ENCODE results near the gene ARVCF. TPM values are rescaled to one million over a fixed set of nuclear protein-coding genes. Genes with fewer than 3 reads are reported as not detected.

Gene ARVCF
- total and polyA plus RNA-seq, 9 of the 15 experiments (the other 6 are each of a cell fraction or from before 2014, with no cell fraction given), result 0.03 to 97.4 (median 15.6) TPM

DNA sequence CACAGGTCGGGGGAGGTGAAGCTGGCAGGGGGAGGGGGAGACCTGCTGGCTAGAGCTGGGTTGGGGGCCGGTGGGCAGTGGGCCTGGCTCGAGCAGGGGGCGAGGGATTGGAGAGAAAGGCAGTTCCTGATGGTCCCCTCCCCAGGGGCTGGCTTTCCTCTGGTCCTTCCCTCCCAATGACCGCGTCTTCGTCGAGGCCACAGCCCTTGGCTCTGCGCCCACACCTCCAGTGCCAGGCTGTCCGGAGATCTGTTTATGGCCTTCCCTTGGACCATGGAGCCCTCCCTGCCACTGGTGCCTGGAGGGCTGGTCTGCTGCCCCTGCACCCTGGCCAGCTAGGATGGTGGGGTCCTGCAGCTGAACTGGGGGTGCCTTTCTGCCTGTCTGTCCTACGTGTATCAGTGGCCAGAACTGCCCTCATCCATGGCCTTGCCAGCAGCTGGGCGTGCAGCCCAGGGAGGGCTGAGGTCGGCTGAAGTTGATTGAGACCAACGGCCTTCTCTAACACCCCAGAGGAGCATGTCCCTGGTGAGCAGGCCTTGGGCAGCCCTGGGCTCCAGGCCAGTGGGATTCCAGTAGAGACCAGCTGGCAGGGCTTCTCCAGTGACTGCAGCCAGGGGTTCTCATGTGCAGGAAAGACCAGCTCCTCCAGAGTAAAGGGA lies 16.6 kb upstream of the ARVCF start (continued):
- TF ChIP-seq CHD7 (IDR thresholded peaks at IDR 0.05; ENCODE audit: low read depth, low read length) (no peak), ZNF134 (CRISPR knock-in tag; conservative IDR thresholded peaks at IDR 0.05) (peak; percentile 62; the same call in 1 of the 2 replicates), ZNF584 (CRISPR knock-in tag; IDR thresholded peaks at IDR 0.05; ENCODE audit: low read depth) (no peak), ZNF57 (CRISPR knock-in tag; IDR thresholded peaks at IDR 0.05) (no peak), NR1H2 (CRISPR knock-in tag; IDR thresholded peaks at IDR 0.05) (no peak), SAP30 (IDR thresholded peaks at IDR 0.05; ENCODE audit: borderline replicate concordance, insufficient read depth, low read depth, low read length, poor library complexity, severe bottlenecking) (no peak), KDM5B (IDR thresholded peaks at IDR 0.05; ENCODE audit: insufficient replicate concordance, low read depth, low read length) (peak; percentile 31), SLC30A9 (CRISPR knock-in tag; IDR thresholded peaks at IDR 0.05) (no peak), PPARD (CRISPR knock-in tag; IDR thresholded peaks at IDR 0.05) (no peak), WHSC1 (IDR thresholded peaks at IDR 0.05; ENCODE audit: low read length) (peak; percentile 42), LARP7 (IDR thresholded peaks at IDR 0.05) (no peak), TBL1XR1 (IDR thresholded peaks at IDR 0.05; ENCODE audit: low read length in 2 of 2) (no peak), KLF1 (tag; IDR thresholded peaks at IDR 0.05) (no peak), PHF20 (IDR thresholded peaks at IDR 0.05; ENCODE audit: partially characterized antibody) (no peak), ZNF408 (CRISPR knock-in tag; IDR thresholded peaks at IDR 0.05; ENCODE audit: low read depth) (no peak)
- TF ChIP-seq, protein P1, sequence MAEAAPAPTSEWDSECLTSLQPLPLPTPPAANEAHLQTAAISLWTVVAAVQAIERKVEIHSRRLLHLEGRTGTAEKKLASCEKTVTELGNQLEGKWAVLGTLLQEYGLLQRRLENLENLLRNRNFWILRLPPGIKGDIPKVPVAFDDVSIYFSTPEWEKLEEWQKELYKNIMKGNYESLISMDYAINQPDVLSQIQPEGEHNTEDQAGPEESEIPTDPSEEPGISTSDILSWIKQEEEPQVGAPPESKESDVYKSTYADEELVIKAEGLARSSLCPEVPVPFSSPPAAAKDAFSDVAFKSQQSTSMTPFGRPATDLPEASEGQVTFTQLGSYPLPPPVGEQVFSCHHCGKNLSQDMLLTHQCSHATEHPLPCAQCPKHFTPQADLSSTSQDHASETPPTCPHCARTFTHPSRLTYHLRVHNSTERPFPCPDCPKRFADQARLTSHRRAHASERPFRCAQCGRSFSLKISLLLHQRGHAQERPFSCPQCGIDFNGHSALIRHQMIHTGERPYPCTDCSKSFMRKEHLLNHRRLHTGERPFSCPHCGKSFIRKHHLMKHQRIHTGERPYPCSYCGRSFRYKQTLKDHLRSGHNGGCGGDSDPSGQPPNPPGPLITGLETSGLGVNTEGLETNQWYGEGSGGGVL (CRISPR knock-in tag; IDR thresholded peaks at IDR 0.05), result no peak

Measured in K562 (cell line).